T-helper 2 cell treated with Interferon-gamma antibody and Interleukin-4, amounts not matched to agents 100 ng/mL and 5 ng/mL, for 36 hours (primary cell): ENCODE measurements around the gene SCGN. TPM values are rescaled to one million over a fixed set of nuclear protein-coding genes. Genes with fewer than 3 reads are reported as not detected.

Source experiments
- intact Hi-C: fragments of 100-400 bp; cut with micrococcal nuclease; formaldehyde crosslinking; loops from one replicate; pipeline ENCODE4 v1.15.1; 2023
- total RNA-seq: library from RNA; stranded (reverse); gene quantifications from 2 replicates; pipeline ENCODE4 v1.2.3, GENCODE V29; 2022

SCGN gene
- total RNA-seq, 1 donor from 2014 or later = not detected

DNA sequence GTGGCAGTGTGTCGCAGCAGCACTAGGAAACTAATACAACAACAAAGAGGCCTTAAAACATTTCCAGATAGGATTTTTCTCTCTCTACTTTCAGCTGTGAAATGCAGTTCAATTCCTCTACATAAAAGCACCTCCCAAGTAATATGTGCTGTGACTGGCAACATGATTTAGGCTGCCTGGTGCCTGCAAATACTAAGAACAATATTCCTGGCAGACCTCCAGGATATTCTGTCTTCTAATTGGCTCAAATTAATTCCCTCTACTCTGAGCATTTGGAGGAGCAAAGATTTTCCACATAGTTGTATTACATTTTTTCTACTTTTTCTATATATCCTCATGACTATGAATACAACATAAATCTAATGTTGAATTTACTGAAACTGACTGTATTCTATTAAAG lies 33.2 kb downstream of the SCGN start:
- intact Hi-C loops = no loop called here

DNA sequence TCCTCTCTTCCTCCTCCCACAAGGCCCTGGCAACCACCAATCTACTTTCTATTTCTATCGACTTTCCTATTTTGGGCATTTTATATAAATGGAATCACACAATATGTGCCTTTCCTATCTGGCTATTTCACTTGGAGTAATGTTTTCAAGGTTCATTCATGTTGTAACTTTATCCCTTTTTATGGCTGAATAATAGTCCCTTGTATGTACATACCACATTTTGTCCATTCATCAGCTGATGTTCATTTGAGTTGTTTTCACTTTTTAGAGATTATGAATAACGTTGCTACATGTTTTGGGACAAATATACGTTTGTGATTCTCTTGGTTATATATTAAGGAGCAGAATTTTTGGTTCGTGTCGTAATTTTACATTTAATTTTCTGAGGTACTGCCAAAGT lies 33.9 kb downstream of the SCGN start:
- intact Hi-C loops = no loop called here

DNA sequence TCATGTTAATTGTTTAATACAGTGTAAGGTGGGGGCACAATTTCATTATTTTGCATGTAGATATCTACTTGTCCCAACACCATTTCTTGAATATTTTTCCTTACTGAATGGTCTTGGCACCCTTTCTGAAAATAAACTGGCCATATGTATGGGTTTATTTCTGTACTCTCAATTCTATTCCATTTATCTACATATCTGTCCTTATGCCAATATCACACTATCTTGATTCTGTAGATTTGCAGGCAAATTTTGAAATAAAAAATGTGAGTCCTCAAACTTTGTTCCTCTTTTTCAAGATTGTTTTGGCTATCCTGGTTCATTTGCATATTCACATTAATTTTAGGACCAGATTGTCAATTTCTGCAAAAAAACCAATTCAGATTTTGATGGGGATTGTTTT lies 34.8 kb downstream of the SCGN start:
- intact Hi-C loops = no loop called here

DNA sequence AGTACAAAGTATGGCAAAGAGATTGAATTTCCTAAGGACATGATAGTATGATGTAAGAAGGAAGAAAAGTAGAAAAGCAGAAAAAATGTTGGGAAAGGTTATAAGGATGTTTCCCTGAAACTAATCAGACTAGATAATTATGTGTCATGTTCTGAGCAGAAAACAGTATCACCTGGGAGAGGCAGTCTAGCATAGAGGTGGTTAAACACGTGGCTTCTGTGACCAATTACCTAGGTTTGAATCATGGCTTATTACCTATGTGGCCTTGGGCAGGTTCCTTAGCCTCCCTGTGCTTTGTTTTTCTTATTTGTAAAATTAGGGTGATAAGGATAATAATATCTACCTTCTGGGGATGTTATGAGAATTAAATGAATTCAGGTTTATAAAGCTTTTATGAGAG lies 38.0 kb downstream of the SCGN start:
- intact Hi-C loops = no loop called here

DNA sequence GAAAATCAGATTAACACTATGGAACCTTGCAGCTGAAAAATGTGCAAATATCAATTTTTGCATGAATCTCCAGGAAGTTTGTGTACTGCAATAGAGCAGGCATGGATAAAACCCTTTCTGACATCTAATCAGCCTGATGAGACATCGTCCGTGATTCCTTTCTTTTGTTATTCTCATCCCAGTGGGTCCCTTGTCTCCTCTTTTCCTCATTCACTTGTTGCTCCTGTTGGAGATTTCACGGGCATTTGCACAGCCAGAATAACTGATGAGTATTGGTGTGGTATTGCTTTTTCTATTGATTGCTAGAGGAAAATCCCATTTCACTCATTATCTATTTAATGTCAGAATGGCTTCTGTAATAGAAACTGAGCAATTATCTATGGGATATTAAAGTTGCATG lies 39.9 kb downstream of the SCGN start:
- intact Hi-C loops = no loop called here

DNA sequence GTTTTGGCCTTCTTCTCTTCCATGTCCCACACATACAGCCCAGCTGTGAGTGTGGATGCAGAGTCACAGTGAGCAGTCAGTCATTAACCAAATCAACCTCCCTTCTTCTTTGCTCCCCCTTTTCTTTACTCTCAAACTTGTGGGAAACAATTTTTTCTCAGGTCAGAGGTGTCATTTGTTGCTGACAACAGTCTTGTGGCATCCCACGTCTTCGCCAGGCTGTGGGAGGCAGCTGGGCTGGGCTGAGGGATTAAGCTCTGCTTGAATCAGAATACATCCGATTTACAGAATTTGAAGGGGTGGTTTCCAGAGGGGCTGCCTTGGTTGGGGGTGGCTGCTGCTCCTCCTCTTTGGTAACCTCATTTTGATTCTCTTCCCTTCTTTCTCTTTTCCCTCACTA lies 40.5 kb downstream of the SCGN start:
- intact Hi-C loops = no loop called here

DNA sequence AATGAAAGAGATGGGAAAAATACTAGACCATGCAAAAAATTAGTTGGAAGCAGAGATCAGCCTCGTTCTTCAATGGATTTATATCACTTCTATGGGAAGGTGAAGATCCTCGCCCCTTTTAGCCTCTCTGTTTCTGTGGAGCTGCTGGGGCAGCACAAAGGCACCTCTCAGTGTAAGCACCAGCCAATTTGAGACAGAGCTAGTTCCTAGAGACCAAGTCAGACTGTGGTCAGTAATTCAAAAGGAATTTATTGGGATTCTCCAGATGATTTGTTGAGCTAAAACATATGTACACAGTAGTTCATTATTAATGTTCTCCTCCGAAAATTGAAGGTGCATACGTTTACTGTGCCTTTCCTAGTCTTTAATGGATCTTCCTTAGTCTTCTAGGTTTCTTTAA lies 42.4 kb downstream of the SCGN start:
- intact Hi-C loops = no loop called here

DNA sequence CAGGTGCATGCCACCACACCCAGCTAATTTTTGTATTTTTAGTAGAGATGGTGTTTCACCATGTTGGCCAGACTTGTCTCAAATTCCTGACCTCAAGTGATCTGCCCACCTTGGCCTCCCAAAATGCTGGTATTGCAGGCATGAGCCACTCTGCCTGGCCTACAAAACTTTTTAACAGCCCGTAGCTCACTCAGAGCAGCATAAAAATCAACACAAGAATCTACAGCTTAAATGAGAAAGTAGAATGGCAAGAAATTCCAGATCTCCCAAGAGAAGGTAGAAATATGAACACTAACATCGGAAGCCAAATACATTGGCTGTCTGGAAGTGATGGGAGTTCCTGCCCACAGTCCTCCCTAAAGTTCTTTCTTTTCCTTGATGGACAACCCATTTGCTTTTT lies 43.7 kb downstream of the SCGN start:
- intact Hi-C loops = no loop called here

DNA sequence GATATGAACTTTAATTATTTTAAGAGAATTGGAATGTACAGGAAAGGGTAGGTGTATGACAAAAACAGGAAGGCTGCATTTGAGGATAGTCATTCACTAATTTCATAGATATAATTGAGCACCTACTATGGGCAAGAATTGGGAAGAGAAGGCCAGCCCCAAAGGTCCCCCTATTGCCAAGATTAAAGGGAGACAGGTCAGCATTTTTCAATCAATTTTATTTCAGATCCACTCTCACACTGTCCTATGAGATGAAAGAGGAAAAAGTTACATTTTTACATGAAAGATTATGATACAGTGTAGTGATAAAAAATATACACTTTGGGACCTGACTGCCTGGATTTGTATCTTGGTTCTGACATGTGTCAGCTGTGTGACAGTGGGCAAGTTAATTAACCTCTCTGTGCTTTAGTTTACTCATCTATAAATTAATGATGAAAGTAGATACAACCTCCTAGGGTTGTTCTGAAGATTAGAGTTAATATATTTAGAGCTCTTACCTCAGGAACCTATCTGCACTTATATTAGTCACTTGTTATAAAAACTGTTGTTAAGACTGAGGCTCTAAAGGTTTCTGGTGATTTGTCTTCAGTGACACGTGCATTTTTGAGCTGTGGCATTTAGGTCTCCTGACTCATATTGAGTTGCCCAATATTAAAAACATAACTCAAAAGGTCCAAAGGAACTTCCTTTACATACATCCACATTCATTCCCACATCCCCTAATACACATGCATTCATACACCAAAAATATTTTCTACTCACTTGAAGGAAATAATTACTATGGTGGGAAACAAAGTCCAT lies 45.7 kb downstream of the SCGN start:
- intact Hi-C loops = no loop called here

DNA sequence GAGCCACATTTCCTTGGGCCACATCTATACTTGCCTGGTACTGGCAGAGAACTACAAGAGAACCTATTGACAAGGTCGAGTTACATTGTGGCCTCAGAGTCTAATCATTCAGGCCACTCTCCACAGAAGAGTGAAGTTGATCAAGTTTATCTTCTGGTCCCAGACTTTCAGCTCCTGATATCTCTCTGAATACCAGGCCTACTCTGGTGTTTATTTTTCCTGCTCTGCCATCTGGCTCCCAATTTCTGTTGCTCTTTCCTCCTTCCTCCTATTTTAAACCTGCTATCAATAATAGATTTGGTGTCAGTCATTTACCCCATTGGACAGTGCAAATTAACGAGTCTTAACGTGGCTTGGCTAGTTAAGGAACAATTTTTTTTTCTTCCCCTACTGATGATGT lies 46.6 kb downstream of the SCGN start:
- intact Hi-C loops = no loop called here

DNA sequence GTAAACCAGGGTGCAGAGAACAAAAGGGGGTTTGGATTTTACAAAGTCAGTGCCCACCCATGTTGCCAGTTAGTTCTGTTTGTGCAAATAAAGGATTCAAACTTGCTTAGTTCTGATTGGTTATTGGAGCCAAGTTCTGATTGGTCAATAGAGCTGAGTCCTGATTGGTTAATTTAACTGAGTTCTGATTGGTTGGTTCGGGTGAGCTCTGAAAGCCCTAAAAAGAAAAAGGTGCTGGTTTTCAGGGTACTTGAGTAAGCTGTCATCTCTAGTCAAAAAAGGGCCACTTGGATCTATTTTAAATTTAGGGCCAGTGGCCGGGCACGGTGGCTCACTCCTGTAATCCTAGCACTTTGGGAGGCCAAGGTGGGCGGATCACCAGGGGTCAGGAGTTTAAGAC lies 47.6 kb downstream of the SCGN start:
- intact Hi-C loops = no loop called here

DNA sequence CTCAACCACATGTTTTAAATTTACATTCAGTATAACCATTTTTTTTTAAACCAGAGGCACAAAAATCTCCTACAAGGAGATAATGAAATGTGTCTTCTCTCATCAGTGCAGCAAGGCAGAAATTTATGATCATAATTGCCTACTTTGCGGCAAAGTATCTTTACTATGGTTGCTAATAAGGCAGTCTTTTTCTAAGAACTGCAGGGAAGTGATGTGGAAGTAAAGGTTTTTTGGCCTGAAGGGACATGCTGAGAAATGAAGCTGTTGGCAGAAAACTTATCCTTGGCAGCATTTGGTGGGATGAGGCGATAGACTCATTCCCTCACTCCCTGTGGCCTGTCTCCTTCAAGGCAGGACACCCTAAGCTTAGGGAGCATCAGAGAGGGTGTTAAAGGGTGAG lies 48.7 kb downstream of the SCGN start:
- intact Hi-C loops = no loop called here

DNA sequence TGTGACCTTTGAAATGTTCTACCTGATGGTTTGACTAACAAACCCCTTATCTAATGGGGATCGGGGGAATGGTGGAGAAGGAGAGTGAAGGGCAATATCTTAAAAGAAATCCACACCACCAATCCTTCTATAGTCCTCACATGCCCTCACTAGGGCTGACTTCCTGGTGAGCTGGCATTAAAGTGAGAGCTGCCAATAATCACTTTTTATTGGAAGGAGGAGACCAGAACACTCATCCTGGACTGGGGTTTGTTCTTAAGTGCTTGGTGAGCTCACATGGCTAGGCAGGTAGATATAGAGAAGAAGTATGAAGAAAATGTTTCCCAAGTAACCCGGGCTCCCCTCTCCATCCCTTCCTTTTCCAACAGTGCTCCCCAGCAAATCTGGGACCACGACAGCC lies 49.8 kb downstream of the SCGN start:
- intact Hi-C loops = no loop called here

DNA sequence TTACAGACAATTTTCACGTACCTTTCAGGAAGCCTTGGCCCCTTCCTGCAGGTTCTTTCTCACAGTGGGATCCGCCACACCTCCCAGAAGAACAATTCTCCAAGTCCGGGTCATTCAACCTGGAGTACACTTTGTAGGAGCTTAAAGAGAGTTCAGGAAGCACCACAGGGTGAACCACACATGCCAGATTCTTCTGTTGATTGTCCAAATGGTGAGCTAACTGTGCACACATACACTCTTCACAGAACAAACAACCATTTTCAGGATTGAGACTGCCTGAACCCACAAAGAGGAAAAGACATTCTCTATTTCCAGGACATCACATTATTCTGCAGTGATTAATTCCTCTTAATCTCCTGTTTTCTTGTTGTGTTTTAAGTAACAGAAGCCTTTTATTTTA lies 51.0 kb downstream of the SCGN start:
- intact Hi-C loops = no loop called here

DNA sequence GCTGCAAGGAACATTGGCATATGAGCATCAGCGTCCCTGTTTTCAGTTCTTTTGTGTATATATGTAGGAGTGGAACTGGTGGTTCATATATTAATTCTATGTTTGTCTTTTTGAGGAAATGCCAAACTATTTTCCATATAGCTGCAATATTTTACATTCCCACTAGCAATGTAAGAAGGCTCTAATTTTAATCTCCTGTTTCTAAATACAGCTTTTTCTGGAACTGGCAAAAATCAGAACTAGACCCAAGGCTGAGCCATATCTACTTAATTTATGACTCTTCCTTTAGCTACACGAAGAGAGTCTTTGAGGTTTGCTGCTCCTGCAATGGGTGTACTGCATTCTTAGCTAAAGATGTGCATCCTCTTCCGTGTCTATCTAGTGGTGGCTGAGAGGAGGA lies 52.0 kb downstream of the SCGN start:
- intact Hi-C loops = no loop called here

DNA sequence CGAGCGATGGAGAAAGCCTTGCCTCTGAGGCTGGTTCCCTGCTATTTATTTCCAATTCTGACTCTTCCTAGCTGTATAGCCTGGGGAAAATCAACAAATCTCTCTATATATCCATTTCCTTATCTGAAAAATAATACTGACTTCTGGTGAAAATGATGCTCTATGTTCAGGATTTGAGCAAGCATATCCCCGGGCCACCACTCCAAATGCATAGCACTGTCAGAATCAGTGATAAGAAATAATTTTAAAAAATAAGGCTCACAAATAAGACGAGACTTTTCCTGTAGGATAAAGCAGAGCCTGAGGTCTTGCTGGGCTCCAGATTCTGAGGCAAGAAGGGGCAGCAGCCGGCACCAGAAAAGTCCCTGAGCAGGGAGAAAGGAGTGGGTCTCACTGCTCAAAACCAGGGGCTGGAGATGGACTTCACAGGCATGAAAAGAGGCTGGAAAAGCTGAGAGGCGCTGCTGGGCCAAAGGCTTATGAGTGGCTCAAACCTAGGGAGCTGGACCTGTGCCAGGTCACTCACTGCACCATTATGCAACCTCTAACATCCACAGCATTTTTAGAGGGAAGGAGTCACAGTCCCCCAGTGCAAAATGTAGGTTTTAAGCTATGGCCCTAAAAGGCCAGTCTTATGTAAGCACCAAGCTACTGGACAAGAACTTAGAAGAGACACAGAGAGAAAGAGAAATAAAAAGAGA lies 54.4 kb downstream of the SCGN start:
- intact Hi-C loops = no loop called here

DNA sequence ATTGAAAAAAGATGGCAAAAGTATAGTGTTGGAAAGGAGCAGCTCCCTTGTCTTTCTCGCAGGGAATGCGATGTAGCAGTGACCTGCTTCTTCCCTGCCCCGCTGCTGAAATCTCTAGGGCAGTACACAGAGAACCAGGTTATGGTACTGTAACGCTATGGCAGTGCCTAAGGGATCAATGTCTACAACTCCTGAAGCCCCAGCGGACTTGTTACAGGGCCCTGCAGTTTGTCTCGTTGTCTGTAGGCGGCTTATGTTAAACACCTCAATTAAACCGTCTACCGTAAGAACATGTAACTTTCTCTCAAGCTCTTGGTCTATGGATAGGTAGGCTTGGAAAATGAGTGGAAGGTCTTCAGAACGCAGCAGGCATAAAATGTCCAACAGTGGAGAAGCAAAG lies 57.7 kb downstream of the SCGN start:
- intact Hi-C loops = no loop called here

DNA sequence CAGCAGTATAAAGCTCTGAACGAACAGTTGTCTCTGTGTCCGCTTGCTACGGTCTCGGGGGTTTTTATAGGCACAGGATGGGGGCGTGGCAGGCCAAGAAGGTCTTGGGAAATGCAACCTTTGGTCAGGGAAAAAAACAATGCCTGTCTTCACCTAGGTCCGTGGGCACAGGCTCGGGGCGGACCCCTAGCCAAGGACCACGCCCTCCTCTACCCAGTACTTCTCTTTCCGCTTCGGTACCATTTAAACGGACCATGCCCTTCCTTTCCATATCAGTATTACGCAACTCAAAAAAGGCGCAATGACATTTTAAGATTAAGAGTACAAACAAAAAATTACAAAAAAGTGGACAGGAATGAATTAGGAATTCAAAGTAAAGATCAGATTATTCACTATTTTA lies 58.3 kb downstream of the SCGN start:
- intact Hi-C loops = no loop called here

DNA sequence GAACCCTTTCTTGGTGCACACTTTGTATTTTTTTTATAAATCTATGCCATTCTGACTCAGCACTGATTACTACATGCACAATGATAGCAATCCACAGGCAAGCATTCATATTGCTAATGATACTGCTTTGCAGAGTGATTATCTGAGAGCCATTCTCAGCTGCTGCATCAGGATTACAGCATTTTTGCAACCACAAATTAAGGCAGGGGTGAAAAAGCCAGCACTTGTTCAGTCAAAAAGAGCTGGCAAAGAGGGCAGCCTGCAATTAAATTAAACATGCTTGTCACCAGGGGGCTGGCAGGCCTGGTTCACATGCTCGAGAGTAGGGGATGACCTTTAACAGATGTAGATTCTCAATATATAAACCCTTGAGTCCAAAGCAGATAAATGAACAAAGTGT lies 61.8 kb downstream of the SCGN start:
- intact Hi-C loops = no loop called here

DNA sequence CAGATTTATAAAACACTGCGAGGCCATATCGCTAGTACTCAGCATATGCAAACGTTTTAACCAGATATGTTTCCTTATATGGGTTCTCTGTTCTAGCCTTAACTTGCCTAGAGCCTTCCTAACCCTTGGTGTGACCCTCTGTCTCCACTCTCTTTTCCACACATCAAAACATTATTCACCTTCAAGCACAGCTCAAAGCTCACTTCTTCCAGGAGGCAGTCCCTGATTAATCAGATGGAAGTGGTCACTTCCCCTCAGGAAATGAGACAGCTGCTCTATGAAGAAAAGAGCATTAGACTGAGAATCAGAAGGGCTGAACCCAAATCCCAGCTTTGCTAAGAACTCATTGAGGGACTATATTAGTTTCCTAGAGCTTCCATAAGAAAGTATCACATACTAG lies 62.8 kb downstream of the SCGN start:
- intact Hi-C loops = no loop called here

DNA sequence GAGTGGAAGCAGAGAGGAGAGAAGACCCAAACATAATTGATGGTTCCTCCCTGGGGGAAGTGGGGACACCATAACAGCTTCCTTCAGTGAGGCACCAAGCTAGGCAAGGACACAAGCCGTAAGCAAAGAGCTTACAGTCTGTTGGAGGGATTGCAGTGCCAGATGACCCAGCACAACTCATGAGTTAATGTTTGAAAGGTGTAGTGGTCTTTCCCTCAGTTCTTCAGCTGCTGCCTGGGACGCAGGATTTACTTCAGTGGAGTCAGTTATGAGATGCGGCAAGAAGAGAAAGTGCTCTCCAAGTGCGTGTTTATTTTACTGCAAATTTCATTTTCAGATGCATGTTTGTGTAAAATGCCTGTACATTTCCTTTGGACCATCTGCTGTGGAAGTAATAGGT lies 63.8 kb downstream of the SCGN start:
- intact Hi-C loops = no loop called here

DNA sequence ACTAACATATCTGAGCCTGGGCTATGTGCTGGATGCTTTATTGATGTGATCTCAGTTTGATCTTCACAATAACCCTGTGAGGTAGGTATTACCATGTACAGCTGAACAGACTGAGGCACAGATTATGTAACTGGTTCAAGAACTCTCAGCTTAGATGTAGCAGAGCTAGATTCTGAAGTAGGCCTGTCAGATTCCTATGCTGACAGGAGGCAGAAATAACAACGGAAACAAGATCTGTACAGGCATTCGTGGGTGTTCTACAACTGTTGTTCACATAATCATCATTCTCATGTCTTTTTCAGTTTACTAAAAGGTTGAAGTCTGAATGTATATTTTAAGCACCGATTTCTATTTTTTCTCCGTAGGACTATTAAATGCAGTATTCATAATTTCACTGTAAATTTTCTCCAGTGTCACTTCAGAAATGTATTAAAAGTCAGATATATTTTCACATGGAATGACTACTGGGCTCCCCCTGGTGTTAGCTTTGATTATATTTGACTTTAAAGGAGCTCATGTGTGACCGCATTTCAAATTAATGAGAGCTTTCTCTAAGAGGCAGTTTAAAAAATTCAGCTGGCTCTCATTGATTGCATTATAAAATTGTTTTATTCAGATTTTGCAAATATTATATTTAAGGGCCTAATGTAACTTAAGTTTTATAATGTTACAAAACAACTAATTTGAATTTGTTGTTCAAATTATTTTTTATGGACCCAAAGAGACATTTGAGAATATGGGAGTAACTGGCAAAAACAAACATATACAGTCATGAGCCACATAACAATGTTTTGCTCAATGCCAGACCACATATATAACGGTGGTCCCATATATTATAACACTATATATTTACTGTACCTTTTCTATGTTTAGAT lies 66.1 kb downstream of the SCGN start:
- intact Hi-C loops = no loop called here
